Colon (tissue), 2 donors: ENCODE data around the gene KDR.

ENCODE experiments used
- FAIRE-seq: peaks from 2 replicates; lab custom pipeline; 2012; peaks lifted over from hg19 to GRCh38; lab: Jason Lieb, UNC
- donor health status: control.
- donor health status: control.

KDR gene

GRCh38 chr4:55079451-55080173, 45.8 kb downstream of the KDR start:
- FAIRE-seq, result no peak

DNA sequence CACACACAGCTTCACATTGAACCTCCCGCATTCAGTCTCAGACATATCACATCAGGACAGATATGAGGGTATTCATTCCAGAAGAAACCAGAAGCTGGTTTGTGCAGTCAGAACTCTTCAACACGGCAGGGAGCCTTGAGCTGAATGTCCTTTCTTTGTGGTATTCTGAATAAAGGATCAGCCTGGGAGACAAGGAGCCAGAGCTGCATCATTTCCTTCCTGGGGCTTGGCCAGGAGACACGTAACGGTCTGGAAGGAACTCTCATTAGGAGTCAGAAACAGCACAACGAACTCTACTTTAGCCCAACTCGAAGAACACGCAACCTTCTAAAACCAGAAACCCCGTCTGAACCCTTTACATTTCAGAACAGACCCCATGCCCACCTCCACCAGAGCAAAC, 46.4 kb downstream of the KDR start:
- FAIRE-seq, result no peak

DNA sequence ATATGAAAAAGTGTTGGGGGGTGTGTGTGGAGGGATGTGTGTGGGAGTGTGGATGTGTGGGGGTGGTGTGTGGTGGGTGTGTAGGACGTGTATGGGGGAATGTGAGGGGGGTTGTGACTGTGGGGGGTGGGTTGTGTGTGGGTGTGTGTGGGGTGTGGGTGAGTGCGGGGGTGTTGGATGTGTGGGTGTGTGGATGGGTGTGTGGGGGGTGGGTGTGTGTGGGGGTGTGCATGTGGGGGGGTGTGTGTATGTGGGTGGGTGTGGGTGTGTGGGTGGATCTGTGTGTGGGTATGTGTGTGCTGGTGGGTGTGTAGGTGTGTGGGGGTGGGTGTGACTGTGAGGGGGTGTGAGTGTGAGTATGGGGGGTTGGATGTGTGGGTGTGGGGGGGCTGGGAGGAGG, 47.8 kb downstream of the KDR start:
- FAIRE-seq, result no peak

DNA sequence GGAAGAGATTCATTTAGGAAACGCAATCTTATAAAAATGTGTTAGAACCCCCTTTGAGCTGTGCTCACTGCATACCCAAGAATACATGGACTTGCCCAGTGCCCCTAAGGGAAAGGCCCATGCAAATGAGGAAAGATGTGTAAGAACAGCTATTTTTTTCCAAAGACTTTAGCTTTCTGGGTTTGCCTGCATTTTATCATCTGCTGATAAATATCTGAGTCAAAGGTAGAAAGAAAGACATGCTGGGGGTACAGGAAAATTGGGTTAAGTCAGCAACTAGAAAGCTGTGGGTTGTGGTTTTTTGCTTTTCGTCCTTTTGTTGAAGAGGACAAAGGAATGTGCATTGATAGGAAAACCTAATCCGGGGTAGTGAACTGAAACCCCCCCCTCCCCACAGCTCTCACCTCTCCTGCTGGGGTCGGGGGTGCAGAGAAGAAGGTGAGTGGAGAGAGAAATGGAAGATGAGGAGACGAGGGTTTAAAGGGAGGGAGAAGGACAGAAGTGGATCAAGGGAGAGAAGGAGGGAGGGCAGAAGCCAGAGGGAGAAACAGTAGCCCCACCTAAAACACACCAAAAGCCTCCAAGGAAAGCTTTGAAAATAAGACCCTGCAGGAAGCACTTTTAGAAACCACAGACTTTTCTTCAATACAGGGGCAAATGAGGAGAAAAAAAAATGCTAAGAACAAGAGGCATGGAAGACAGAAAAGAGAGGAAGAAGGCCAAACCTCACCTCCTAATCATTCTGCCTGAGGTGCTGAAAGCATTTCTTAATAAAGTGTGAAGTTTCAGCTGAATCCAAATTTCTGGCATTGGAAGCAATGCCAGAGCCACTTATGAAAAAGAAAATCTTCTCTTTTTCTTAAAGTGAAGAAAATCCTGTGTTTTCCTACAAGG, 49.3 kb downstream of the KDR start:
- no peak for FAIRE-seq

DNA sequence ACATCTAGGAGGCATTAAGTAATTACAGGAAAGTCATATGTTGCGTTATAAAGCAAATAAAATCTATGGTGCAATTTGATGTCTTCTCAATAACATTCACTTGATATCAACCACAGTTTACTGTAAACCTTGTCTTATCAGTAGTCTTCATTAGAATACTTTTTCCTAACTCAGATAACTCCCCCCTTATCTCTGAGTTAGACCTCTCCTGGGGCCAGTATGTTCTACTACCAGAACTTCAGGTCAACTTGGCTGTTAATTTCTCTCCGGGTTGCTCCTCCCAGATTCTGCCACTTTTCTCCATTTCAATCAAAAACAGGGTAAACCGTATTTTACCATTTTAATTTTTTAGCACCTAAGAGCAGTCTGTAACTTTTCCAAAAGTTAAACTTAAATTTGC, 50.0 kb downstream of the KDR start:
- FAIRE-seq, result no peak

GRCh38 chr4:55074386-55074785, 51.0 kb downstream of the KDR start:
- FAIRE-seq, result no peak

DNA sequence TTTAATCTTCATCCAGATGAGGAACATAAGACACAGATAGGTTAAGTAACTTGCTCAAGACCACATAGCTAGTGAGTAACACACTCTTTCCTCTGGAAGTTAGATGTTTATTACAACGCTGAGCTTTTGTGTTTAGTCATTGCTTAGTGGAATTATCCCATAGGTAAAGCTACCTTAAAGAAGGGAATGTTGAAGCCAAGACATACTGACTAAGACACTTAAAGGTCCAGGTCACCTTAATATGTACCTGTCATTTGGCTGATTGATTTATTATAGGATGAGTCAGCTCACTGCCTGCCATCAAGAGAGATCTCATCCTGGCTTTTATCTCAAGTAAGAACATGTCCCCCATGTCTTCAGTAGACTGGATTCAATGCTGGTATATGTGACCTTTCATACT, 53.4 kb downstream of the KDR start:
- no peak for FAIRE-seq

- FAIRE-seq, result no peak
Measured at GRCh38 chr4:55069248-55069647, 56.1 kb downstream of the KDR start.

DNA sequence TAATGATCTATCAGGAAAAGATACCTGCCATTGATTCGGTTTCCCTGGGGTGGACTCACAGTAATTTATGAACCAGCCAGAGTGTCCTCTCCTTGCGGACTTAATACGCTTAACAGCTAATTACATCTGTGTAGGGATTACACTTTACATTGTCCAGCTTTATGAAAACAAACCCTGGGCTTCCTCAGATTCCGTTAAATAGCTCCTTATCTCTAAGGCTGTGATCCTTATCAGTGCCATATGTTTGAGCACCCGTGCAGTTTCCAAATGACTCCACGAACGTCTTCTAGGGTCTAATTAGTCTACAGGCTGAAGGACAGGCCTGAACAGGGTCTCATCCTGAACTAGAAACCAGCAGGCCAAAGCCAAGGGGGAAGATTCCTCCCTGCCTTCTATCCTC, 56.9 kb downstream of the KDR start:
- FAIRE-seq, result no peak

DNA sequence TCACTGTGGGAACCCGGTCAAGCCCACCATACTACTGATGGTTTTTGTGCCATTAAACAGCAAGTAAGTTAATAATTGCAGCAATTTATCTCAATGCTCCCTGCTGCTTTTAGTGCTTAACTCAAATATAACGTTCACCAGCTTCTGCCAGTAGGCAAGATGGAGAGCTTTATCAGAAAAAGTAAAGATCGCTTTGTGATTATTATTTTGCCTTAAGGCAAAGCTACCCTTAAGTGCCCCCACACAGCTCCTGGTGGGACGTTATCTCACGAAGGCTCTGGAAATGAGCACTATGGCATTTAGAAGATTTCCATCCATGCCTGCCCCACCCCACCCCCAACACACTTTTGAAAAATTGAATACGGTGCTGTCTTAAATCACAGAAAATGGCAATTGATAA, 59.4 kb downstream of the KDR start:
- no peak for FAIRE-seq

DNA sequence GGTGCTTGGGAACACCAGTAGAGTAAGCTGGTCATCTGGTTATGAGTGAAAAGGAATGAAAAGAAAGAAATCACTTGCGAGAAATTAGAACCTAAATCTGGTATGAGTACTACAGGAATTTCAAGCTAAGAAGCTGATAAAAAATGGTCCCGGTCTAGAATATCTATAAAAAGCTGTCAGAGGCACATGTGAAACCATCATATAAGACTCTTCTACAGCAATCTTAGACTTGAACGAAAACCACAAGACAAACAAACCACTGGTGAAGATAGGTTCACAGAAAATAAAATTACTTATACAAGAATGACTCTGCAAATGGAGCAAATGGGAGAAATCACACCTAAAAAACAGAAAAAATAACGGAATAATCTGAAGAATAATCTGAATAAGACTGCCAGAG, 69.9 kb downstream of the KDR start:
- FAIRE-seq, result no peak

DNA sequence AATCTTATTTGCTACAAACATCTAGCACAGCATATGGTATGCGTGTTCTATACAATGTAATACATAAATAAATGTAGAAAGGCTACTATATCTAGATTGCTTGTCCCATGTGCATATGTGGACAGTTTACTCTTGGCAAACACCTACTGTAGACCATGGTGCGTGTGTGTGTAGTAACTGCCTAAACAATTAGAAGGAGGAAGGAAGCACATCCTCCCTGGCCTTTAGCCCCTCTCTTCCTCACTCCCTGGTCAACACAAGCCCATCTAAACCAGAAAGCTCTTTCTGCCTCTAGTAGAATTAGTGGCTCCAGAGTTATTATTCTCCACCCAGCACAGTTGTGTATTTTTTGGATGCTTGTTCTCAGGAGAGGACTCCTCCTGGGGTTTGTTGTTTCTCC, 73.9 kb downstream of the KDR start:
- no peak for FAIRE-seq

GRCh38 chr4:55050418-55050950, 74.9 kb downstream of the KDR start:
- FAIRE-seq, result no peak

DNA sequence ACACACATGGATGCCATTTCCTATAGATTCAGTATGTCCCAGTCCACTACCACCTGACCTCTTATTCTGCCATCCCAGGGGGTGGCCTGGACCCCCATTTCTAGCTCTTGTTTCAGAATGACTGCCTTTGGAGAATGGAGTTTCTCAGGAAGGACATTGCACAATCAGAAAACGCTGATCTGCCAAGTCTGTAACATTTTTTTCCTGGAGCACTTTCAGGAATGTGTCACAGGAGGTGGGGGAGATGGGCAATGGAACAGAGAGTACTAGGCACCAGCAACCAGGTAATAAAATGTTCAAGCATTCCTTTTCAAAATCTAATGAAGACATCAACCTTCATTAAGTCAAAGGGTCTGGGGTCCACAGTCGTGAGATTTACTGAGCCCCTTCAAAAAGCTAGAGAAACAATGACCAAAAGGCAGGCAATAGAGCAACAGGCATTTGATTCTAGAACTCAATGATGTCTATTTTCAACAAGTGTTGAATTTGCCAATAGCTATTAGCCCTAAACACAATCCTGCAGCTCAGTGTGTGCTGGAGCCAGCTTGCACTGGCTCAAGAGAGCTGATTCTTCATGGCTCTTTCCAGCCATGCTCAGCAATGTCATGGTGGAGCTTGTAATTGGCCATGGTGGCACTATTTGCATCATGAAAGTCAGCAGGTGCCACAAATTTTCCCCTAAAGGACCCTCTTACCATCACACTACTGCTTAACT, 87.1 kb downstream of the KDR start:
- no peak for FAIRE-seq

DNA sequence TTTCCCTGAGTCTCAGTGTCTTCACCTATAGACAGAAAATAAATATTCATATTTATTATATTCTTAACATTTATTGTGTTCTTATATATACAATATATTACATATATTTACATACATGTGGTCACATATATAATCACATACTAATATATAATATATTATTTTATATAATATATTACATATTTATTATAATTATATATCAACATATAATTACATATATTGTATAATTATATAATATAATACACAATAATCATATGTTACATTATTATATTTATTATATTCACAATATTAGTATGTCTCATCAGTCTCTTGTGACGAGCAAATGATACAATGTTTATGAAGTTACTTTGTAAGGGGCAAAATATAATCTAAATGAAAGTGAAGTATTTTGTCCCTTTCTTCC, 87.7 kb downstream of the KDR start:
- peak; percentile 95 for FAIRE-seq

DNA sequence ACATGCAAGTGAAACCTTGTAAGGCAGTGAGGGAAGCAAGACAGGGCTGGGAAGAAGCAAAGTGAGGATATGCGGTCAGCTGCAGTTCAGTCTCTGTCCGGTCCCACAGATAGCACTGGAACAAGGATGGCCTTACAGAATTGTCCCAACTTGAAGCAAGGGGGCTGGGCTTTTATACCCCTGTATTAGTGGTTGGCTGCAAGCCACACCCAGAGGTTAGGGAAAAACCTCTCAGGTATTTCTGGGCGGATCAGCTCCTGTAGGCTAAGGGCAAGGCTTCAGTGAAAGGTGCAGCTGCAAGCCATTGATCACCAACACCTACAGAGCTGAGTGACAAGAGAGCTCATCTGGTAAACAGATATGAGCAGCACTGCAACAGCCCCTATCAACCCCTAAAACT, 89.0 kb downstream of the KDR start:
- FAIRE-seq, result no peak

DNA sequence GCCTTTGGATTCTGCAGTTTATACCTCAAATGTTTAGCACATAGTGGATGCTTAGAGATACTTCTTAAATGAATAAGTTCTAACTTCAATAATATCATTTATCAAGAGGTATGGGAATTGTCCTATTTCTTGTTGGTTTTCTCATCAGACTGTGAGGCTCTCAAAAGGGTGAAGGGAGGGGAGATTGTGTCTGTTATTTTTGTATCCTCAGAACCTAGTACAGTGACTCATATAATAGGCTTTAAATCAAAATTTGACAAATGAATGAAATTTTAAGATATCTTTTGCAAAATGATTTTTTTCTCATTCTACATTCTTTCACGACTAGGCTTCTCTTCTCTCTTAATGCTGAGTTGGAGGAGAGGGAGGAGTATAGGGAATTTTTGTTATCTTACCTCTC, 89.5 kb downstream of the KDR start:
- no peak for FAIRE-seq

DNA sequence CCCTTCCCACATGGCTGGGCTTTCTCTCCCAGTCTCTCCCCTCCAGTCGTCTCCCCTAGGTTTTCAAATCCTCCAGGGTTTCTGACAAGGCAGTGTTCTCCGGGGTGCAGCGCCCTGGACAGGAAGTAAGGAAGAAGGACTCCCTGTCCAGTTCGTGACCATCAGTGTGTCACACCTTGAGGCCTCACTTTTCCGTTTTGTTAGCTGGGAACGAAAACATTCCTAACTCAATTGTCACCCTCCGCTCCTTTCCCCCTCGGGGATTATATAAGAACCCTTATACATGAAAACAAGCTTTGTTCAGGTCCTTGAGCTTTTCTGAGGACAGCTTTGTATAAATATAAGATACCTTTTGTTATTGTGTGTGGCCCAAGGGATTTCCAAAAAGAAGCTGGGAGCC, 92.1 kb downstream of the KDR start:
- no peak for FAIRE-seq

GRCh38 chr4:55032788-55033187, 92.6 kb downstream of the KDR start:
- FAIRE-seq, result no peak

GRCh38 chr4:55032179-55032578, 93.2 kb downstream of the KDR start:
- no peak for FAIRE-seq

GRCh38 chr4:55031158-55031557, 94.2 kb downstream of the KDR start:
- FAIRE-seq, result no peak

DNA sequence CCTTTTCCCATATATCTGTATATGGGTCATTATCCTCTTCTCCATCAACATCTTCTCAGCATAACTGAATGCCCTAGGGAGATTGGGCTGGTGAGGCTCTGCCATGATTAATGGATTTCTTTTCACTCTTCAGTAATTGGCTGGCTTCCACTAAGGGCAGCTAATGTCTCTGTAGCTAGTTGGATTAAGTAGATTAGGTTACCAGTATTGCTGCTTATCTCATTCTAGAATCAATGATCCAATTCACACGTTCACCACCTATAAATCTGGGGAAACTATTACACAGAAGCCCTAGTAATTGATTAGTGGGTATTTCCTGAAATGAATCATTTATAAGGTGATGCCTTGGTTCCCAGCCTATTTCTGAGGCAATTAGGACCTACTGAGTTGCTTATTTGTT, 94.8 kb downstream of the KDR start:
- FAIRE-seq, result no peak
